CD4-positive, alpha-beta memory T cell (primary cell): ENCODE data around the gene TRIOBP. TPM values are rescaled to one million over a fixed set of nuclear protein-coding genes. Genes with fewer than 3 reads are reported as not detected.
"Not testable (repeated sequence)": the region's sequence is repeated elsewhere in the genome, so short reads cannot be mapped to it uniquely, and the experiment has no call there.

ENCODE experiments used
- CTCF ChIA-PET: fragments of 350-600 bp; sonication (Branson Sonifier 250); formaldehyde crosslinking; loops from one replicate; lab custom pipeline; 2021; ENCODE audit warnings: inconsistent platforms; ENCODE audit not compliant: partially characterized antibody; lab: Charles Lee
- POLR2A ChIA-PET: fragments of 350-600 bp; sonication (Branson Sonifier 250); formaldehyde crosslinking; loops from one replicate; lab custom pipeline; 2021; ENCODE audit not compliant: partially characterized antibody; lab: Charles Lee
- DNase-seq, 5 donors: peaks; one replicate each; pipeline versions ENCODE4 v3.0.0 to v3.0.0-alpha.2; 2020 to 2022; ENCODE audit warnings: mixed read lengths in 1 of 5
- H3K27ac ChIP-seq: one replicate; pipeline ENCODE4 v1.7.0; 2013; ENCODE audit warnings: low read depth, low read length
- H3K27me3 ChIP-seq: 2 replicates; pipeline ENCODE4 v1.7.0; 2013; ENCODE audit warnings: mild to moderate bottlenecking, low read length, moderate library complexity; ENCODE audit not compliant: insufficient read depth
- H3K36me3 ChIP-seq: 2 replicates; pipeline ENCODE4 v1.7.0; 2013; ENCODE audit warnings: mild to moderate bottlenecking, low read length, moderate library complexity; ENCODE audit not compliant: insufficient read depth
- H3K4me1 ChIP-seq: 2 replicates; pipeline ENCODE4 v1.7.0; 2013; ENCODE audit warnings: mild to moderate bottlenecking, low read length, moderate library complexity; ENCODE audit not compliant: insufficient read depth
- H3K4me3 ChIP-seq, 2 donors: one replicate each; pipeline ENCODE4 v1.7.0; 2013; ENCODE audit warnings: low read length in 2 of 2, mild to moderate bottlenecking in 1 of 2
- H3K9me3 ChIP-seq, 2 donors: one replicate each; pipeline ENCODE4 v1.7.0; 2013; ENCODE audit warnings: low read length in 2 of 2, control low read depth in 1 of 2; ENCODE audit not compliant: control insufficient read depth in 1 of 2
- H3K27ac Mint-ChIP-seq, 7 donors: one replicate each; pipeline ENCODE4 v1.8.0; 2020 to 2021; ENCODE audit warnings: mixed read lengths in 7 of 7, mild to moderate bottlenecking in 6 of 7, inconsistent platforms in 3 of 7, moderate library complexity in 3 of 7
- H3K27me3 Mint-ChIP-seq, 2 donors: one replicate each; pipeline ENCODE4 v1.8.0; 2020 to 2021; ENCODE audit warnings: mixed read lengths in 2 of 2
- H3K36me3 Mint-ChIP-seq, 2 donors: one replicate each; pipeline ENCODE4 v1.8.0; 2020 to 2021; ENCODE audit warnings: mixed read lengths in 2 of 2, inconsistent platforms in 1 of 2, mild to moderate bottlenecking in 1 of 2
- H3K4me1 Mint-ChIP-seq, 4 donors: one replicate each; pipeline ENCODE4 v1.8.0; 2020 to 2021; ENCODE audit warnings: mixed read lengths in 4 of 4, mild to moderate bottlenecking in 1 of 4
- H3K4me3 Mint-ChIP-seq, 8 donors: one replicate each; pipeline ENCODE4 v1.8.0; 2020 to 2021; ENCODE audit warnings: mixed read lengths in 8 of 8, mild to moderate bottlenecking in 7 of 8, moderate library complexity in 6 of 8, inconsistent platforms in 3 of 8
- H3K9me3 Mint-ChIP-seq, 8 donors: one replicate each; pipeline ENCODE4 v1.8.0; 2020 to 2021; ENCODE audit warnings: mixed read lengths in 8 of 8, mild to moderate bottlenecking in 5 of 8, inconsistent platforms in 3 of 8, moderate library complexity in 1 of 8
- intact Hi-C: fragments of 100-400 bp; cut with micrococcal nuclease; formaldehyde crosslinking; loops from one replicate; pipeline ENCODE4 v1.15.1; 2023
- polyA plus RNA-seq, 2 donors: library from polyadenylated mRNA; unstranded; fragments of 300-500 nt; fragmentation: Illumina TruSeq; gene quantifications; one replicate each; pipeline ENCODE4 v1.2.3, GENCODE V29; 2021
- total RNA-seq, 2 experiments: library from RNA; stranded (reverse); gene quantifications; one replicate each; pipeline ENCODE4 v1.2.3, GENCODE V29; 2021

TRIOBP gene
- total and polyA plus RNA-seq, 4 experiments from 2014 or later: 9.2 to 26.1 (median 19.4) TPM

- no peak overlapping the region for H3K4me3 ChIP-seq
- H3K27ac Mint-ChIP-seq: peak overlapping the region in 1 of 7 donors; percentile 66
- no peak overlapping the region for H3K27ac ChIP-seq
- H3K27me3 ChIP-seq: no peaks in the 10 kb centered on the region
- H3K4me3 Mint-ChIP-seq: no peak overlapping the region
- H3K4me1 Mint-ChIP-seq: peaks cover 3 to 10% (median 8%) of the 10 kb centered on the region in 4 donors
- H3K27me3 Mint-ChIP-seq: peaks cover 4 to 7% of the 10 kb centered on the region in 2 donors
- ChIA-PET CTCF (no interaction called here), POLR2A (no interaction called here)
- H3K36me3 ChIP-seq: no peaks in the 10 kb centered on the region
- no peaks in the 10 kb centered on the region for H3K36me3 Mint-ChIP-seq
- H3K9me3 Mint-ChIP-seq: no peaks in the 10 kb centered on the region
- DNase-seq: no peak
- intact Hi-C loops: no loop called here
- H3K9me3 ChIP-seq: no peaks in the 10 kb centered on the region
- peaks cover 11% of the 10 kb centered on the region for H3K4me1 ChIP-seq
Measured at GRCh38 chr22:37797874-37798500, 101.1 kb downstream of the TRIOBP start.

- H3K4me3 ChIP-seq, H3K36me3 Mint-ChIP-seq, H3K9me3 Mint-ChIP-seq, intact Hi-C loops, H3K27ac Mint-ChIP-seq, H3K27ac ChIP-seq, H3K9me3 ChIP-seq, H3K36me3 ChIP-seq, H3K27me3 ChIP-seq, POLR2A ChIA-PET, DNase-seq: not testable (repeated sequence)
- Mint-ChIP-seq H3K27me3 (peaks cover 13 to 18% of the 10 kb centered on the region in 2 donors), H3K4me1 (peaks cover 5 to 21% (median 16%) of the 10 kb centered on the region in 4 donors), H3K4me3 (peak overlapping the region in 1 of 8 donors; percentile 27)
- CTCF ChIA-PET: interaction anchor here (0.7 kb wide), 1 partner anchor 960 kb away, joined by 4 read pairs; no protein-coding TSS in a partner anchor
- H3K4me1 ChIP-seq: peaks cover 22% of the 10 kb centered on the region
Measured at GRCh38 chr22:37799979-37800378, 103.1 kb downstream of the TRIOBP start.

GRCh38 chr22:37801946-37802309, 105.1 kb downstream of the TRIOBP start:
- Histone ChIP-seq H3K9me3 (no peaks in the 10 kb centered on the region), H3K36me3 (no peaks in the 10 kb centered on the region), H3K4me3 (peak overlapping the region in 1 of 2 donors; percentile 51), H3K27ac (no peak overlapping the region), H3K4me1 (peaks cover 41% of the 10 kb centered on the region), H3K27me3 (peaks cover 8% of the 10 kb centered on the region)
- H3K4me3 Mint-ChIP-seq: peak overlapping the region; percentile 75 to 87 (median 84)
- peaks cover 22 to 27% of the 10 kb centered on the region in 2 donors for H3K27me3 Mint-ChIP-seq
- no peaks in the 10 kb centered on the region for H3K9me3 Mint-ChIP-seq
- ChIA-PET CTCF (no interaction called here), POLR2A (interaction anchor here (1.2 kb wide), 1 partner anchor 16 kb away, joined by 3 read pairs; no protein-coding TSS in a partner anchor)
- no peaks in the 10 kb centered on the region for H3K36me3 Mint-ChIP-seq
- intact Hi-C loops: no loop called here
- no peak for DNase-seq
- H3K4me1 Mint-ChIP-seq: peaks cover 14 to 38% (median 30%) of the 10 kb centered on the region in 4 donors
- H3K27ac Mint-ChIP-seq: peak overlapping the region in 2 of 7 donors; percentile 57 to 66

- peak overlapping the region; percentile 68 to 89 (median 82) for H3K4me3 Mint-ChIP-seq
Measured at GRCh38 chr22:37802310-37803194, 105.7 kb downstream of the TRIOBP start.

GRCh38 chr22:37803195-37803638, 106.4 kb downstream of the TRIOBP start:
- peaks cover 54% of the 10 kb centered on the region for H3K4me1 ChIP-seq
- H3K9me3 ChIP-seq: no peaks in the 10 kb centered on the region
- Mint-ChIP-seq H3K36me3 (no peaks in the 10 kb centered on the region), H3K4me3 (peak overlapping the region; percentile 68 to 89 (median 79)), H3K9me3 (no peaks in the 10 kb centered on the region), H3K27ac (peak overlapping the region in 3 of 7 donors; percentile 8 to 66 (median 50)), H3K4me1 (peaks cover 16 to 51% (median 36%) of the 10 kb centered on the region in 4 donors), H3K27me3 (peaks cover 24 to 28% of the 10 kb centered on the region in 2 donors)
- no peak for DNase-seq
- peak overlapping the region; percentile 16 to 36 for H3K4me3 ChIP-seq
- ChIA-PET CTCF (no interaction called here), POLR2A (interaction anchor here (1.2 kb wide), 1 partner anchor 15 kb away, joined by 3 read pairs; no protein-coding TSS in a partner anchor)
- intact Hi-C loops: no loop called here
- H3K27ac ChIP-seq: no peak overlapping the region
- peaks cover 11% of the 10 kb centered on the region for H3K27me3 ChIP-seq
- no peaks in the 10 kb centered on the region for H3K36me3 ChIP-seq

More at GRCh38 chr22:37802310-37803194, 105.7 kb downstream of the TRIOBP start:
- Histone ChIP-seq H3K27me3 (peaks cover 8% of the 10 kb centered on the region), H3K9me3 (no peaks in the 10 kb centered on the region), H3K4me1 (peaks cover 47% of the 10 kb centered on the region), H3K27ac (no peak overlapping the region), H3K4me3 (peak overlapping the region; percentile 36 to 51), H3K36me3 (no peaks in the 10 kb centered on the region)
- no peaks in the 10 kb centered on the region for H3K9me3 Mint-ChIP-seq
- CTCF ChIA-PET: no interaction called here
- peaks cover 14 to 45% (median 34%) of the 10 kb centered on the region in 4 donors for H3K4me1 Mint-ChIP-seq
- peak overlapping the region in 3 of 7 donors; percentile 8 to 66 (median 50) for H3K27ac Mint-ChIP-seq
- H3K36me3 Mint-ChIP-seq: no peaks in the 10 kb centered on the region
- intact Hi-C loops: no loop called here
- no peak for DNase-seq
- peaks cover 22 to 27% of the 10 kb centered on the region in 2 donors for H3K27me3 Mint-ChIP-seq
- POLR2A ChIA-PET: interaction anchor here (1.2 kb wide), 1 partner anchor 16 kb away, joined by 3 read pairs; no protein-coding TSS in a partner anchor

GRCh38 chr22:37803639-37804351, 106.9 kb downstream of the TRIOBP start:
- ChIA-PET CTCF (no interaction called here), POLR2A (interaction anchor here (1.5 kb wide), 1 partner anchor 196 kb away, joined by 3 read pairs; the partner anchor contains the start of gene GGA1)
- H3K36me3 ChIP-seq: no peaks in the 10 kb centered on the region
- Mint-ChIP-seq H3K4me1 (peaks cover 17 to 55% (median 40%) of the 10 kb centered on the region in 4 donors), H3K36me3 (no peaks in the 10 kb centered on the region), H3K27ac (peak overlapping the region in 3 of 7 donors; percentile 50 to 83 (median 56)), H3K9me3 (no peaks in the 10 kb centered on the region), H3K27me3 (peaks cover 25 to 30% of the 10 kb centered on the region in 2 donors), H3K4me3 (peak overlapping the region; percentile 66 to 79 (median 72))
- H3K9me3 ChIP-seq: no peaks in the 10 kb centered on the region
- intact Hi-C loops: no loop called here
- no peak for DNase-seq
- H3K27ac ChIP-seq: no peak overlapping the region
- H3K4me1 ChIP-seq: peaks cover 57% of the 10 kb centered on the region
- peaks cover 14% of the 10 kb centered on the region for H3K27me3 ChIP-seq
- H3K4me3 ChIP-seq: no peak overlapping the region
